IMR-90 (cell line): ENCODE results near the gene RGS3. TPM values are rescaled to one million over a fixed set of nuclear protein-coding genes. Genes with fewer than 3 reads are reported as not detected.
A peak's percentile ranks its signal among the peaks of the same experiment; 100 is the strongest.

ENCODE experiments used
- ATAC-seq: fragments of 200-7000 bp; cut with Tn5 transposase; 2 replicates; pipeline ENCODE4 v1.9.1; 2020; ENCODE audit warnings: low read depth, mild to moderate bottlenecking, moderate library complexity
- BruUV-seq: library from RNA; stranded (reverse); fragments of 400-500 nt; replicated peaks from 2 replicates; lab custom pipeline; 2021; lab: Mats Ljungman, UMichigan
- CTCF ChIA-PET: fragments of 300-600 bp; formaldehyde crosslinking; extraction: SDS; loops from one replicate; lab custom pipeline; 2021; ENCODE audit warnings: antibody characterized with exemption; lab: Yijun Ruan, JAX
- POLR2A ChIA-PET: fragments of 300-600 bp; sonication (Branson Sonifier 250); formaldehyde crosslinking; loops from one replicate; lab custom pipeline; 2022; ENCODE audit warnings: antibody characterized with exemption; ENCODE audit not compliant: unreplicated experiment; lab: Charles Lee
- DNase-seq: peaks from one replicate; pipeline ENCODE4 v3.0.0; 2013
- H2AFZ ChIP-seq: replicated peaks from 2 replicates; pipeline ENCODE3; 2013; ENCODE audit warnings: low read length, mild to moderate bottlenecking; ENCODE audit not compliant: poor library complexity
- H2AK5ac ChIP-seq: 2 replicates; pipeline ENCODE4 v1.6.1; 2013; ENCODE audit warnings: low read depth, low read length, inconsistent platforms
- H2AK9ac ChIP-seq: replicated peaks from 2 replicates; pipeline ENCODE3; 2013; ENCODE audit warnings: mild to moderate bottlenecking, low read depth, low read length, moderate library complexity; ENCODE audit not compliant: poor library complexity
- H2BK120ac ChIP-seq: 2 replicates; pipeline ENCODE4 v1.6.1; 2013; ENCODE audit warnings: low read depth, low read length, inconsistent platforms
- H2BK15ac ChIP-seq: 3 replicates; pipeline ENCODE4 v1.6.1; 2013; ENCODE audit warnings: low read depth, low read length, inconsistent platforms
- H2BK20ac ChIP-seq: 2 replicates; pipeline ENCODE4 v1.6.1; 2013; ENCODE audit warnings: low read depth, mild to moderate bottlenecking, inconsistent platforms, low read length, moderate library complexity
- H2BK5ac ChIP-seq: 2 replicates; pipeline ENCODE4 v1.6.1; 2013; ENCODE audit warnings: mild to moderate bottlenecking, low read depth, low read length, inconsistent platforms; ENCODE audit not compliant: poor library complexity, severe bottlenecking
- H3K14ac ChIP-seq: replicated peaks from 2 replicates; pipeline ENCODE4 v1.6.1; 2013; ENCODE audit warnings: low read depth, low read length, inconsistent platforms
- H3K18ac ChIP-seq: 2 replicates; pipeline ENCODE4 v1.6.1; 2013; ENCODE audit warnings: low read depth, low read length, control low read depth
- H3K23ac ChIP-seq: 2 replicates; pipeline ENCODE4 v1.6.1; 2013; ENCODE audit warnings: low read depth, low read length, inconsistent platforms
- H3K27ac ChIP-seq: 2 replicates; pipeline ENCODE4 v1.5.1; 2013; ENCODE audit warnings: mild to moderate bottlenecking, control low read depth, low read length; ENCODE audit not compliant: insufficient read depth
- H3K27me3 ChIP-seq: 2 replicates; pipeline ENCODE4 v1.6.1; 2013; ENCODE audit warnings: low read length; ENCODE audit not compliant: control insufficient read depth, insufficient read depth
- H3K36me3 ChIP-seq: 2 replicates; pipeline ENCODE4 v1.6.1; 2013; ENCODE audit warnings: low read length, mixed read lengths; ENCODE audit not compliant: control insufficient read depth, insufficient read depth
- H3K4ac ChIP-seq: 2 replicates; pipeline ENCODE4 v1.6.1; 2013; ENCODE audit warnings: low read depth, low read length, inconsistent platforms
- H3K4me1 ChIP-seq: 2 replicates; pipeline ENCODE4 v1.6.1; 2013; ENCODE audit warnings: low read length, mixed read lengths; ENCODE audit not compliant: control insufficient read depth, insufficient read depth
- H3K4me2 ChIP-seq: 2 replicates; pipeline ENCODE4 v1.6.1; 2013; ENCODE audit warnings: low read depth, mild to moderate bottlenecking, control low read depth, low read length, moderate library complexity
- H3K4me3 ChIP-seq: 2 replicates; pipeline ENCODE4 v1.5.1; 2013; ENCODE audit warnings: low read depth, mild to moderate bottlenecking, control low read depth, low read length, moderate library complexity; ENCODE audit not compliant: insufficient read depth
- H3K56ac ChIP-seq: 2 replicates; pipeline ENCODE4 v1.6.1; 2013; ENCODE audit warnings: low read length, inconsistent platforms; ENCODE audit not compliant: insufficient read depth; ENCODE audit errors: extremely low read depth
- H3K79me1 ChIP-seq, 2 experiments: 2 replicates each; pipeline ENCODE4 v1.6.1; 2013; ENCODE audit warnings: low read length in 2 of 2, inconsistent platforms in 1 of 2, low read depth in 1 of 2
- H3K9ac ChIP-seq: 2 replicates; pipeline ENCODE4 v1.6.1; 2013; ENCODE audit warnings: low read depth, low read length, control low read depth
- H3K9me1 ChIP-seq: 2 replicates; pipeline ENCODE4 v1.6.1; 2013; ENCODE audit warnings: low read length, inconsistent platforms; ENCODE audit not compliant: insufficient read depth
- H3K9me3 ChIP-seq: 2 replicates; pipeline ENCODE4 v1.6.1; 2013; ENCODE audit warnings: low read length; ENCODE audit not compliant: control insufficient read depth, insufficient read depth
- H4K20me1 ChIP-seq: 2 replicates; pipeline ENCODE4 v1.6.1; 2013; ENCODE audit warnings: low read length, inconsistent platforms; ENCODE audit not compliant: insufficient read depth
- H4K5ac ChIP-seq: 2 replicates; pipeline ENCODE4 v1.6.1; 2013; ENCODE audit warnings: mild to moderate bottlenecking, low read depth, low read length, control low read depth
- H4K8ac ChIP-seq, 2 experiments: 2 replicates each; pipeline ENCODE4 v1.6.1; 2013; ENCODE audit warnings: low read depth in 2 of 2, low read length in 2 of 2, control low read depth in 1 of 2, inconsistent platforms in 1 of 2
- H4K91ac ChIP-seq: 2 replicates; pipeline ENCODE4 v1.6.1; 2013; ENCODE audit warnings: low read depth, low read length, inconsistent platforms; ENCODE audit not compliant: insufficient read depth
- BHLHE40 ChIP-seq: fragments of 150-350 bp; IDR thresholded peaks from 2 replicates; pipeline ENCODE4 v1.6.1; 2016; ENCODE audit warnings: mild to moderate bottlenecking, low read depth, low read length
- CEBPB ChIP-seq: IDR thresholded peaks from 2 replicates; pipeline ENCODE4 v1.6.1; 2012; ENCODE audit warnings: low read depth, low read length, improper control_type of control experiment
- CTCF ChIP-seq: conservative IDR thresholded peaks from 2 replicates; pipeline ENCODE4 v1.5.1; 2012; ENCODE audit warnings: mild to moderate bottlenecking, low read depth, low read length, improper control_type of control experiment
- MXI1 ChIP-seq: IDR thresholded peaks from 2 replicates; pipeline ENCODE4 v1.6.1; 2012; ENCODE audit warnings: low read depth, mild to moderate bottlenecking, low read length, moderate library complexity, borderline replicate concordance
- WGBS, 2 experiments: methylation state at CpG; one replicate each; pipeline versions ENCODE4 v1.1.5 to v1.1.7; 2013; ENCODE audit warnings: missing lambda C conversion rate in 2 of 2; ENCODE audit not compliant: insufficient read length in 1 of 2; ENCODE audit errors: extremely low coverage in 2 of 2; 5-methylcytosine and 5-hydroxymethylcytosine counted together
- dilution Hi-C: fragments of 300-500 bp; cut with HindIII; formaldehyde crosslinking; loops from one replicate; pipeline ENCODE4 v1.14.3; 2018; ENCODE audit warnings: low sequenced_read_pairs; ENCODE audit not compliant: unreplicated experiment
- in situ Hi-C: fragments of 300-500 bp; cut with MboI; formaldehyde crosslinking; loops from 3 replicates; pipeline ENCODE4 v1.14.3; 2019; ENCODE audit warnings: low sequenced_read_pairs, inconsistent platforms, mixed read lengths
- intact Hi-C: fragments of 100-400 bp; cut with micrococcal nuclease; formaldehyde crosslinking; loops from 2 replicates; pipeline ENCODE4 v1.10.0; 2022
- polyA plus RNA-seq, 3 experiments: library from polyadenylated mRNA; depleted of rRNA; stranded (reverse); fragments of >200 nt; gene quantifications; 2 replicates each; pipeline ENCODE4 v1.2.3, GENCODE V29; 2012; ENCODE audit warnings: low replicate concordance in 1 of 3
- total RNA-seq: library from RNA; depleted of rRNA; stranded (reverse); fragments of >200 nt; gene quantifications from 2 replicates; pipeline ENCODE4 v1.2.3, GENCODE V29; 2012

The RGS3 gene
- total and polyA plus RNA-seq, 2 of the 4 experiments (the other 2 are of a cell fraction), result 51.8 to 65.6 TPM

- Histone ChIP-seq H3K4me1 (peaks cover 23% of the 10 kb centered on the region), H3K9me3 (no peaks in the 10 kb centered on the region), H2BK5ac (peak overlapping the region; percentile 76), H3K14ac (peak overlapping the region; percentile 83), H4K20me1 (no peaks in the 10 kb centered on the region; the same call in 1 of the 2 replicates), H4K8ac (peak overlapping the region; percentile 30 to 78; a peak in 2 of 4 replicates), H3K36me3 (no peaks in the 10 kb centered on the region), H2BK120ac (peak overlapping the region; percentile 95), H2AK9ac (no peak overlapping the region), H3K9me1 (peaks cover 18% of the 10 kb centered on the region), H2BK20ac (peak overlapping the region; percentile 96), H4K5ac (peak overlapping the region; percentile 16; the same call in 1 of the 2 replicates), H3K79me1 (no peaks in the 10 kb centered on the region), H3K23ac (peak overlapping the region; percentile 35; the same call in 1 of the 2 replicates), H3K56ac (no peak overlapping the region), H2AK5ac (peak overlapping the region; percentile 95), H4K91ac (peak overlapping the region; percentile 90), H2BK15ac (peak overlapping the region; percentile 92; the same call in 2 of the 3 replicates), H3K27ac (no peak overlapping the region), H3K9ac (no peak overlapping the region), H3K4ac (peak overlapping the region; percentile 76), H3K18ac (peak overlapping the region; percentile 49), H3K27me3 (no peaks in the 10 kb centered on the region), H3K4me2 (no peak overlapping the region), H2AFZ (no peak overlapping the region), H3K4me3 (no peak overlapping the region)
- ATAC-seq (no peak), DNase-seq (no peak)
- ChIA-PET POLR2A (no interaction called here), CTCF (no interaction called here)
- no TSS peak for BruUV-seq
- in situ Hi-C loops (no loop called here), intact Hi-C loops (no loop called here), dilution Hi-C loops (no loop called here)
- TF ChIP-seq CTCF (no peak), CEBPB (no peak), BHLHE40 (no peak), MXI1 (no peak)
- 90% methylated on average over 5 of the region's 6 CpGs; no CpG with 5 or more reads in 1 of the 2 experiments for WGBS, 2 experiments
Measured at GRCh38 chr9:113486327-113486726, 22.8 kb downstream of the RGS3 start.
